OCI-LY3 (cell line): ENCODE data around the gene TP53AIP1.

ENCODE experiments used
- H2AFZ ChIP-seq: fragments of 200-600, 300-600 bp; shearing (Covaris generic); 2 replicates; pipeline ENCODE4 v1.6.0; 2014; ENCODE audit warnings: antibody characterized with exemption, low read depth, low read length
- H3K27ac ChIP-seq: fragments of 200-600, 300-600 bp; sonication (generic); 2 replicates; pipeline ENCODE4 v1.5.1; 2014; ENCODE audit warnings: mild to moderate bottlenecking, low read length, moderate library complexity, mixed read lengths
- H3K27me3 ChIP-seq: fragments of 200-600, 300-600 bp; sonication (generic); 2 replicates; pipeline ENCODE4 v1.6.1; 2014; ENCODE audit warnings: low read depth, low read length, mixed read lengths
- H3K36me3 ChIP-seq: fragments of 200-600, 300-600 bp; sonication (generic); replicated peaks from 2 replicates; pipeline ENCODE3; 2014; ENCODE audit warnings: low read depth, low read length, mixed read lengths
- H3K4me1 ChIP-seq: fragments of 300-600, 200-600 bp; sonication (generic); 2 replicates; pipeline ENCODE4 v1.6.1; 2014; ENCODE audit warnings: low read length, mixed read lengths
- H3K4me2 ChIP-seq: fragments of 200-600, 300-600 bp; sonication (generic); 2 replicates; pipeline ENCODE4 v1.6.1; 2014; ENCODE audit warnings: low read length, mixed read lengths
- H3K4me3 ChIP-seq: fragments of 300-600, 200-600 bp; sonication (generic); 2 replicates; pipeline ENCODE4 v1.5.1; 2014; ENCODE audit warnings: antibody characterized with exemption, mild to moderate bottlenecking, low read length, moderate library complexity
- H3K79me2 ChIP-seq: fragments of 300-600, 200-600 bp; shearing (Covaris generic); 2 replicates; pipeline ENCODE4 v1.6.1; 2014; ENCODE audit warnings: mild to moderate bottlenecking, low read length, mixed read lengths
- H3K9ac ChIP-seq: fragments of 300-600, 200-600 bp; shearing (Covaris generic); 2 replicates; pipeline ENCODE4 v1.6.0; 2014; ENCODE audit warnings: mild to moderate bottlenecking, low read length, moderate library complexity
- H3K9me3 ChIP-seq: fragments of 200-600, 300-600 bp; shearing (Covaris generic); 2 replicates; pipeline ENCODE4 v1.6.1; 2014; ENCODE audit warnings: low read length, mixed read lengths; ENCODE audit not compliant: insufficient read depth
- H4K20me1 ChIP-seq: fragments of 200-600, 300-600 bp; sonication (generic); 2 replicates; pipeline ENCODE4 v1.6.1; 2016; ENCODE audit warnings: low read length, mixed read lengths; ENCODE audit not compliant: insufficient read depth
- CTCF ChIP-seq: fragments of 200-600, 300-600 bp; sonication (generic); IDR thresholded peaks from 2 replicates; pipeline ENCODE4 v1.5.1; 2014; ENCODE audit warnings: antibody characterized with exemption, low read length, low read depth
- EZH2phosphoT487 ChIP-seq: fragments of 200-600 bp; shearing (Covaris generic); IDR thresholded peaks from 2 replicates; pipeline ENCODE4 v1.6.1; 2018; ENCODE audit warnings: antibody characterized with exemption, mixed run types, low read depth

The TP53AIP1 gene

GRCh38 chr11:128896356-128896755 is 46.3 kb downstream of the TP53AIP1 start:
- H4K20me1 ChIP-seq = no peaks in the 10 kb centered on the region
- H3K9ac ChIP-seq = no peak overlapping the region
- H3K4me1 ChIP-seq = no peaks in the 10 kb centered on the region
- H3K4me3 ChIP-seq = no peak overlapping the region
- H3K4me2 ChIP-seq = no peak overlapping the region
- no peak overlapping the region for H2AFZ ChIP-seq
- TF ChIP-seq EZH2phosphoT487 = no peak
- TF ChIP-seq CTCF = no peak
- H3K36me3 ChIP-seq = no peaks in the 10 kb centered on the region
- H3K9me3 ChIP-seq = no peaks in the 10 kb centered on the region
- H3K27me3 ChIP-seq = 0 out of 2 replicates have a peak, but pooled peaks cover 2% of the 10 kb centered on the region
- H3K79me2 ChIP-seq = no peaks in the 10 kb centered on the region
- no peak overlapping the region for H3K27ac ChIP-seq

- Histone ChIP-seq H3K4me1 (no peaks in the 10 kb centered on the region), H3K36me3 (no peaks in the 10 kb centered on the region), H3K4me3 (no peak overlapping the region), H3K27me3 (0 out of 2 replicates have a peak, but pooled peaks cover 2% of the 10 kb centered on the region), H3K4me2 (no peak overlapping the region), H3K27ac (no peak overlapping the region), H4K20me1 (no peaks in the 10 kb centered on the region), H3K9me3 (no peaks in the 10 kb centered on the region), H3K9ac (no peak overlapping the region), H3K79me2 (no peaks in the 10 kb centered on the region), H2AFZ (no peak overlapping the region)
- TF ChIP-seq CTCF (no peak), EZH2phosphoT487 (no peak)
These were observed 47.1 kb downstream of the TP53AIP1 start for GRCh38 chr11:128895526-128895925.

DNA sequence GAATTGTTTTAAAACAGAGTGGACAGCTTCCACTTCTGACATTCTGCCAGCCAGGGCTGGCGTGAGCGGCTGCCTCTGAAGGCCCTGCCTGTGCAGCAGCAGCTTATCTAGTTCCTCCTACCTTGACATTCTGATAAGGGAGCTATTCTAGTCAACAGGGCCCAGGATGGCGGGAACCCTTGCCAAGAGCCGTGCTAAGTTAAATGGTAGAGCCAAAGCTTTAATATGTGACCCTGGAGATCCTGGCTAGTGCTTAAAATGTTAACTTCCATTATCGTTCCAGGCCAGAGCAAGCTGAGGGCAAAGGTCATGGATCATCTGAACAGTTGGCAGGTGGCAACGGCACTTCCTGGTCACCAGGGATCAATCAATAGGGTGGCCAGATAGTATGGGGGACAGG is 48.0 kb downstream of the TP53AIP1 start:
- no peak overlapping the region for H3K27ac ChIP-seq
- no peaks in the 10 kb centered on the region for H3K4me1 ChIP-seq
- no peaks in the 10 kb centered on the region for H3K79me2 ChIP-seq
- H3K36me3 ChIP-seq = no peaks in the 10 kb centered on the region
- H3K27me3 ChIP-seq = 0 out of 2 replicates have a peak, but pooled peaks cover 2% of the 10 kb centered on the region
- no peak overlapping the region for H3K9ac ChIP-seq
- no peaks in the 10 kb centered on the region for H3K9me3 ChIP-seq
- no peak overlapping the region for H3K4me3 ChIP-seq
- H3K4me2 ChIP-seq = no peak overlapping the region
- no peaks in the 10 kb centered on the region for H4K20me1 ChIP-seq
- H2AFZ ChIP-seq = no peak overlapping the region
- TF ChIP-seq CTCF (no peak), EZH2phosphoT487 (no peak)

DNA sequence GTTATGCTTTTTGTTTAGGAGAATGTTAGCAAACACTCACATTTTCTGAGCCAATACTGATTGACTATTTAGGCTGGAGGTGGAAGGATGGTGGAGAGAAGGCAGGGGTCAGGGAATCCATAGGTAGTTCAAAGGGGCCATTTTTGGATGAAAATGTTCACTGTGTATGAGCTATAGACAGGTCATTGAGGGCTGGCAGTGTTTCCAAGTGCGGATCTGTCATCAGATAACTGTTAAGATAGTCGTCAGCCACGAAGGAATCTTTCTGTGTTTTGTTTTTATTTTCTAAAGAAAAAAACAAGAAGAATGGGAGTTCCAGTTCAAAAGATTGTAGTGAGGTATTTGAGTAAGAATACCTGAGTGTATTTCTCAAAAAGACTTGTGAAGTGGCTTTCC is 48.4 kb downstream of the TP53AIP1 start:
- H2AFZ ChIP-seq = no peak overlapping the region
- H3K27me3 ChIP-seq = 0 out of 2 replicates have a peak, but pooled peaks cover 2% of the 10 kb centered on the region
- no peak overlapping the region for H3K9ac ChIP-seq
- no peaks in the 10 kb centered on the region for H4K20me1 ChIP-seq
- no peak for TF ChIP-seq EZH2phosphoT487
- TF ChIP-seq CTCF = no peak
- no peaks in the 10 kb centered on the region for H3K79me2 ChIP-seq
- no peak overlapping the region for H3K4me2 ChIP-seq
- H3K9me3 ChIP-seq = no peaks in the 10 kb centered on the region
- H3K4me1 ChIP-seq = no peaks in the 10 kb centered on the region
- no peak overlapping the region for H3K27ac ChIP-seq
- H3K4me3 ChIP-seq = no peak overlapping the region
- H3K36me3 ChIP-seq = no peaks in the 10 kb centered on the region
